GM19328 (cell line): ENCODE results near the gene RAB6C.
"Not testable (repeated sequence)": the region's sequence is repeated elsewhere in the genome, so short reads cannot be mapped to it uniquely, and the experiment has no call there.

Experiments
- ATAC-seq: cut with Tn5 transposase; IDR thresholded peaks from one replicate; pipeline ENCODE4 v1.9.1; 2021; ENCODE audit warnings: mild to moderate bottlenecking, moderate library complexity; ENCODE audit not compliant: unreplicated experiment

Gene RAB6C

GRCh38 chr2:129979629-129980155, at the start of gene RAB6C:
TSS of gene RAB6C (plus strand) at chr2:129979666. CDS start at chr2:129980116, 450 bp downstream.
- not testable (repeated sequence) for ATAC-seq

GRCh38 chr2:129930451-129930850, 49.0 kb upstream of the RAB6C start:
- no peak for ATAC-seq

- ATAC-seq: not testable (repeated sequence)
Observed at GRCh38 chr2:129933387-129933786, 46.1 kb upstream of the RAB6C start.

- ATAC-seq: no peak
Observed at GRCh38 chr2:129934044-129934822, 45.2 kb upstream of the RAB6C start.

GRCh38 chr2:129935118-129935517, 44.3 kb upstream of the RAB6C start:
- ATAC-seq: no peak

- ATAC-seq: peak; percentile 69
Observed at GRCh38 chr2:129936334-129936934, 43.0 kb upstream of the RAB6C start.

- ATAC-seq: not testable (repeated sequence)
Observed at GRCh38 chr2:129938850-129939471, 40.5 kb upstream of the RAB6C start.

- ATAC-seq: not testable (repeated sequence)
Observed at GRCh38 chr2:129943456-129943855, 36.0 kb upstream of the RAB6C start.

- ATAC-seq: no peak
Observed at GRCh38 chr2:129945557-129945956, 33.9 kb upstream of the RAB6C start.

GRCh38 chr2:129947712-129948111, 31.8 kb upstream of the RAB6C start:
- ATAC-seq: not testable (repeated sequence)

- not testable (repeated sequence) for ATAC-seq
Observed at GRCh38 chr2:129956171-129956570, 23.3 kb upstream of the RAB6C start.

- ATAC-seq: no peak
Observed at GRCh38 chr2:129957891-129958290, 21.6 kb upstream of the RAB6C start.

GRCh38 chr2:129958736-129959135, 20.7 kb upstream of the RAB6C start:
- not testable (repeated sequence) for ATAC-seq

- ATAC-seq: not testable (repeated sequence)
Observed at GRCh38 chr2:129968605-129969004, 10.9 kb upstream of the RAB6C start.

GRCh38 chr2:129975016-129975774, 4.3 kb upstream of the RAB6C start:
- no peak for ATAC-seq

GRCh38 chr2:129976969-129977368, 2.5 kb upstream of the RAB6C start:
- not testable (repeated sequence) for ATAC-seq

- ATAC-seq: no peak
Observed at GRCh38 chr2:129977986-129978385, 1.5 kb upstream of the RAB6C start.

- ATAC-seq: not testable (repeated sequence)
Observed at GRCh38 chr2:129980246-129980645, 780 bp downstream of the RAB6C start.

GRCh38 chr2:129981689-129982088, 2.2 kb downstream of the RAB6C start:
- ATAC-seq: not testable (repeated sequence)

- no peak for ATAC-seq
Observed at GRCh38 chr2:129984426-129984825, 5.0 kb downstream of the RAB6C start.
